Measurements from ENCODE around the gene SENP5.

GRCh38 chr3:196951371-196951770 lies 83.7 kb downstream of the SENP5 start:
- TF ChIP-seq CTCF (IDR thresholded peaks at IDR 0.05) (no peak), POLR2AphosphoS5 (IDR thresholded peaks at IDR 0.05) (no peak), POLR2A (IDR thresholded peaks at IDR 0.05) (no peak)

Measured in prostate gland (tissue), 2 donors.